GM12874 (cell line): Measurements from ENCODE around the gene GSE1.
A peak's percentile ranks its signal among the peaks of the same experiment; 100 is the strongest.

ENCODE experiments used
- CTCF ChIP-seq: IDR thresholded peaks from 2 replicates; pipeline ENCODE4 v1.5.1; 2011; ENCODE audit warnings: low read depth, mild to moderate bottlenecking, control low read depth, low read length, moderate library complexity; ENCODE audit not compliant: insufficient read depth

The GSE1 gene

GRCh38 chr16:85631230-85631629 is 18.1 kb downstream of the GSE1 start:
- TF ChIP-seq CTCF: no peak

GRCh38 chr16:85631802-85632393 is 18.8 kb downstream of the GSE1 start:
- TF ChIP-seq CTCF: 0 out of 2 replicates have a peak, but pooled peaks have one; percentile 8

DNA sequence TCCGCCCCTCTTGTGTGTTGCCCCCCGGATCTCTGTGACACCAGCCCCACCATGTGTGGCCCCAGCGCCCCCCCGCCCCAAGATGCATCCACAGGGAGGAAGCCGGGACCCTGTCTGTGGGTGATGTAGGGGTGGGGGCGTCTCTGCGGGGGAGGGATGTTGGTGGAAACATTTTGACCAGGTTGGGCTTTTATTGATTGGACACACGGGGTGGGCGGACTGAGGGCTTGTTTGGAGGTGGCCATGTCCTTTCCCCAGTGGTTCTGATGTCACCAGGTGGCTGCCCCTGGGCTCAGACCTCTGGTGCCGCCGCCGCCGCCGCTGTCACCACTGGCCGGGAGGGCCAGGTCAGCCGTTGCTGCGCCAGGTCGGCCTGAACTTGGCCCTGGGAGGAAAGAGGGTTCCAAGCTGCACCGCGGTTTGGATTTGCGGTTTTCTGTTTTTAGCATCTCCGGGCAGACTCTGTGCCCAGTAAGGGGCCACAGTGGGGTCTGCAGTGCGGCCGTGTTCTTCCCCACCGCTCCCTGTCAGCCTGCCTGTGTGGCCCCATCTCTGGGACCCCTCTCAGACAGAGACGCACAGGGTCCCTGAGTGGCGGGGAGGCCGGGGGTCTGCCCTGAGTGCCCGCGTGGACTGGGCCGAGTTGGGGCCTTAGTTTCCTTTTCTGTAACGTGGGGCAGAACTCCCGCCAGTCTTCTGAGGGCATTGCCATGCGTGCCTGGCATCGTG is 19.8 kb downstream of the GSE1 start:
- no peak for TF ChIP-seq CTCF

- no peak for TF ChIP-seq CTCF
Measured at GRCh38 chr16:85633438-85633743, 20.3 kb downstream of the GSE1 start.

GRCh38 chr16:85633888-85634287 is 20.8 kb downstream of the GSE1 start:
- TF ChIP-seq CTCF: no peak

- no peak for TF ChIP-seq CTCF
Measured at GRCh38 chr16:85634747-85635544, 21.8 kb downstream of the GSE1 start.

DNA sequence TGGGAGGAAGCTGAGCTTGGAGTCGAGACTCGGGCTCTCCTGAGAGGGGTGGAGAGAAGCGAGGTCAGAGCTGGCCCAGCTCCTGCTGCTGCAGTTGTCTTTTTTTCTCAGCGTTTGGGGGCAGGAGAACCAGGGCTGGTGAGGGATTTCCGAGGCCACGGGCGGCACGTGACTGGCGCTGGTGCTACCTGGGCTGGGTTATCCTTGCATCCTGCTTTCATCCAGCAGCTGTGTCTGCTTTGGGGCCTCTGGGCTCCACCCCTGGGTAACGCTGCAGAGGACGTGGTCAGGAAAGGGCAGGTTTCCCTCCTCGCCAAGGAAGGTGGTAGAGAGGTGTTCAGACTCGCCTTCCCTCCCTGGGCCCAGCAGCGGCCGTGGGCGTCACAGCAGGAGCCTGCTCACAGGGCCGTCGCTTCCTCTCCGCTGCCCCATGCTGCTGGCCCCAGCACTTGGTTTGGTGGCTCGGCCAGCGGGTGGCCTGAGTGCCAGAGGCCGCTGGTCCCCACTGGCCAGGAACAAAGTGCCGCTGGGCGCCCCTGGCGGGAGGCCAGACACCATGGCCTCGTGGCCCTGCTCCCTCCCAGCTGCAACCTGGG is 22.5 kb downstream of the GSE1 start:
- no peak for TF ChIP-seq CTCF
